HG02870 (cell line): ENCODE data around the gene CDC73.
"Not testable (repeated sequence)": the region's sequence is repeated elsewhere in the genome, so short reads cannot be mapped to it uniquely, and the experiment has no call there.

Experiments
- ATAC-seq: cut with Tn5 transposase; IDR thresholded peaks from one replicate; pipeline ENCODE4 v1.9.1; 2021; ENCODE audit warnings: mild to moderate bottlenecking, moderate library complexity; ENCODE audit not compliant: unreplicated experiment

The CDC73 gene

GRCh38 chr1:193113258-193113991 is 8.4 kb upstream of the CDC73 start:
- no peak for ATAC-seq

- ATAC-seq, result no peak
These were observed 7.9 kb upstream of the CDC73 start for GRCh38 chr1:193113992-193114332.

DNA sequence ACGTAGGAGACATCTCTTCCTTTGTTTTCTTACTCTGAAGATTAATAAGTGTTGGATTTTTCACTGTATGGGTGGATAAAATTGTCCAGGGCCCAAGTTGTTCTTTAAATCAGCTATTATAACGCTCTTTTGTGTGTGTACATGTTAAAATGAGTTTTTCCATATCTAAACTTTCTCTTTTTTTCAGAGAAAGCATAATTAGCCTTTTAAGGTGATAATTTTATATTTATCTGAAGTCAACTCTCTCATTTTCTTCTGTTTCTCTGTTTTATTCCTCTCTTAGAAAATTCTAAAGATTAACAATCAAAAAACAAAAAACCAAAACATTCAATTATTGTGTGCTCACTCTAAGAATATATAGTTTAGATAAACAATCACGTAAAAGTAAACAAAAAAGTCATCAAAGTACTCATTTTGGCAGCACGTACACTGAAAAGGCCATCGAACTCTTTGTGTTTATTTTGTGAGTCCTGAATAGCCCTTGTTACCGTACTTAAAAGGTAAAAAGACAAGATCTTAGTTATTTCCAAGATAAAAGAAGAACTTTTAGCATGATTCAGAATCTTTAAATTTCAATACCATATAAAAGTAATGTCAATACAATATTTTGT is 7.2 kb upstream of the CDC73 start:
- no peak for ATAC-seq

DNA sequence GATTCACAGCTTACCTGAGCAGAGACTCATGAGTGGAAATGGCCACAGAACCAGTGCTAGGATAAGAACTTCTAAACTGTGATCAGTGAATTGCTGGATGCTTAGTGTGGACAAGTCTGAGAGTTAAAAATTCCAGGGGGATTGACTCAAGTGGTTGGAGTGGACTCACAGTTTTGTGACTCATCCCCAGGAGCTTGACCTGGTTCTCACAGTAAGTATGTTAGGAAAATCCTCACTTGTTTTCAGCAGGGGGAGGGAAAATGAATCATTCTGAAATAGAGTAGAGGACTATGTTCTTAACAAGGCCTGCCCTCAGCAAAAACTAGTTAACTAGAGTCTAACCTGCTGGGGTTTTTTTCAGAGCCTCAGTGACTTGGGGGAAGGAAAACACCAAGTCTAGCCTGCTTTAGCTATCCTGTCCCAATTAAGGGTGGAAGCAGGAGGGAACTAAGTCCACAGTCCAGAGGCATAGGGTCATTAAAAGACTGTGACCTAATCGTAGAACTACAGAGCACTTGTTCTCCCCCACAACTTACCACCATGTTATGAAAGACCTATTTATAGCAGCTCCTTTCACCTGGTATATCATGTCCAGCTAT is 6.1 kb upstream of the CDC73 start:
- ATAC-seq, result no peak

GRCh38 chr1:193117167-193117566 is 4.7 kb upstream of the CDC73 start:
- ATAC-seq, result not testable (repeated sequence)

DNA sequence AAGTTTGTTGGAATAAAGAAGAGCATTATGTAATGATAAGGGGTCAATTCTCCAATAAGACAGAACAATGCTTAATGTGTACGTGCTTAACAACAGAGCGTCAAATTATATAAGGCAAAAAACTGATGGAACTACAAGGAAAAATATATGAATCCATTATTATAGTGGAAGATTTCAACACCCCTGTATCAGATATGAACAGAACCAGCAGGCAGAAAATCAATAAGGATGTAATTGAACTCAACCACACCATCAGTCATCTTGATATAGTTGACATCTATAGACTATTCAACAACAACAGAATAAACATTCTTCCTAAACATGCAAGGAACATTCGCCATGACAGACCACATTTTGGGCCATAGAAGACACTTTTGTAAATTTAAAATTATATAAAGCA is 3.6 kb upstream of the CDC73 start:
- no peak for ATAC-seq

GRCh38 chr1:193118803-193119730 is 2.8 kb upstream of the CDC73 start:
- ATAC-seq, result no peak

GRCh38 chr1:193120604-193121166 is 1.1 kb upstream of the CDC73 start:
- no peak for ATAC-seq

DNA sequence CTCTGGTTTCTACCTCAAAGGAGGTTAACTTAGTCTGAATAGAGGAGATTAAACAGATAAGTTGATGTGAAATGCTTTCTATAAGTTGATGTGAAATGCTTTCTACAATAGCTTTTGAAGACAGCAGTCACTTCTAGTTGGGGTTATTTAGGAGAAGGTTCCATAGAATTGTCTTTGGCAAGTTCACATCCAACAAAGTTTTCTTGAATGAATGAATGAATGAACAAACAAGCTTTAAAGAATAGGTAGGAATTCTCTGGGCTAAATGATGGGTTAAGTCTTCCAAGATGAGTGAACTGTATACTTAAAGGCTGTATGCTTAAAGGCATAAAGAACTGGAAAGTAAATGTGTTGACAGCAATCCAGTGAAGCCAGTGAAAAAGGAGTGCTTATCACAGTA is 1.9 kb downstream of the CDC73 start:
- no peak for ATAC-seq

DNA sequence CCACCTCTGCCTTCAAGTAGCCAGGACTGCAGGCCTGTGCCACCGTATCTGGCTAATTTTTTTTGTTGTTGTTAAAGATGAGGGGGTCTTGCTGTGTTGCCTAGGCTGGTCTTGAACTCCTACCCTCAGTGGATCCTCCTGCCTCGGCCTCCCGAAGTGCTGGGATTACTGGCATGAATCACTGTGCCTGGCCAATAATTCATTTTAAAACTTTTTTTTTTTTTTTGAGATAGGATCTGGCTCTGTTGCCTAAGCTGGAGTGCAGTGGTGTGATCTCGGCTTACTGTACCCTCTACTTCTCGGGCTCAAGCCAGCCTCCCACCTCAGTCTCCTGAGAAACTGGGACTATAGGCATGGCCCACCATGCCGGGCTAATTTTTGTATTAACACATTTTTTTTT is 3.5 kb downstream of the CDC73 start:
- ATAC-seq, result no peak

DNA sequence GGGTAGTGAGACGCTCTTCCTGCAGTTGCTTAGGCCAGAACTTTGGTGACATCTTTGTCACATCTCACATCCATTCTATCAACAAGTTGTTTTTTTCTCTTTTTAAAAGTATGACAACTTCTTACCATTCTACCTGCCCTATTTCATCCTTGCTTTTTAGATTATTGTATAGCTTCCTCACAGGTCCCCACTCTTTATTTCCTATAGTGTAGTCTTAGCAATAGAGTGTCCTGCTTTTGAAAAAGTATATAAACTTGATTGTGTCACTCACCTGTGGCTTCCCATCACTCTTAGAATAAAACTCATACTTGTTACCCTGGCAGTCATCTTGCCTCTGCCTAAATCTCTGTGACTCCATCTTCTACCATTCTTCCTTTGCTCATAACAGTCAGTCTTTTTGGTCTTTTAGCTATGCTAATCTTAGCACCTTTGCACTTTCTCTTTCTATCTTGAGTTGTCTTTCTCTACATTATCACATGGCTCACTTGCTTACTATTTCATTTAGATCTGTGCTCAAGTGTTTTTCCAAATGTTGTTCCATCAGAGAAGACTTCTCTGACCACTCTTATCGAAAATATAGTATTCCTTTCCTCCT is 9.5 kb downstream of the CDC73 start:
- ATAC-seq, result peak; percentile 48

DNA sequence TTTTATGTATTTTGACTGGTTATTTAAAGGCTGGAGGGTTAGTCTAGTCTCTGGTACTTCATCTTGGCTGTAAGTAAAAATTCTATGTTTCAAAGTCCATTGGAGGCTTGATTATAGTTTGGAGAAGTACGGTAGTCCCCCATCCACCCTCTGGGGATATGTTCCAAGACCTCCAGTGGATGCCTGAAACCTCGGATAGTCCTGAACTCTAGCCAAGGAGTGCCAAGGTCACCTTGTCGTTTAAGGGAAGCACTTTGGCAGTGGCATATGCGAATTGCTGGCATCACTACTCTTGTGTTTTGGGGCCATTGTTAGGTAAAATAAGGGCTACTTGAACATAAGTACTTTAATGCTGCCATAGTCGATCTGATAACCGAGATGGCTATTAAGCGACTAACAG is 18.4 kb downstream of the CDC73 start:
- ATAC-seq, result no peak

DNA sequence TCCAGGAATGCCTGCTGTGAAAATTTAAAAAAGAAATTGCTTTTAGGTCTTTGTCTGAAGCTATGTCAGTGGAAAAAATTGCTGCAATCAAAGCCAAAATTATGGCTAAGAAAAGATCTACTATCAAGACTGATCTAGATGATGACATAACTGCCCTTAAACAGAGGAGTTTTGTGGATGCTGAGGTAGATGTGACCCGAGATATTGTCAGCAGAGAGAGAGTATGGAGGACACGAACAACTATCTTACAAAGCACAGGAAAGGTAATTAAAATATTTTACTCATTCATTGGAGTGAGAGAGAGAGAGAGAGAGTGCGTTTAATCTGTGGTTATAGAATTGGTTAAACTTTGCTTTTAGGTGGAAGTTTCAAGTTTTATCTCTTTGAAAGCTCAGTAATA is 20.0 kb downstream of the CDC73 start:
- ATAC-seq, result no peak

GRCh38 chr1:193142409-193142808 is 20.6 kb downstream of the CDC73 start:
- ATAC-seq, result no peak

GRCh38 chr1:193143285-193143684 is 21.5 kb downstream of the CDC73 start:
- no peak for ATAC-seq

- no peak for ATAC-seq
These were observed 22.6 kb downstream of the CDC73 start for GRCh38 chr1:193144361-193144938.

- ATAC-seq, result no peak
These were observed 23.2 kb downstream of the CDC73 start for GRCh38 chr1:193144999-193145398.

GRCh38 chr1:193156117-193156821 is 34.4 kb downstream of the CDC73 start:
- ATAC-seq, result no peak

- no peak for ATAC-seq
These were observed 35.0 kb downstream of the CDC73 start for GRCh38 chr1:193156822-193157142.

DNA sequence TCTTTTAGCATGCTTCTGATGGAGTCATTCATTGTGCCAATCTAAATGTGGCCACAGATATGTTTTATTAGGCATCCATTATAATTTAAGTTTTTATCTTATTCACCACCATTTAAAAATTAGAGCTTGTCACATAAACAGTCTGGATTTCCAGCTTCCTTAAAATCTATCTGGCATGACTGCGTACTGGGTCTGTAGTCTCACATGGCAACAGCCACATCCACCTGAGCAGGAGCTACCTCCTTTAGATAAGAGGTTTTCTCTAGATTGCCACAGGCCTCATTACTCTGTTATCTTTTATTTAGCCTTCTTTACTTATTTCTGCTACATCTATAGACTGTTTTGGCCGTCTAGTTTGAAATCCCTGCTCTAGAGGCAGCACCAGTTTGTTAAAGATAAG is 35.5 kb downstream of the CDC73 start:
- ATAC-seq, result no peak
